ENCODE measurements around the gene OR7C2.
"Not testable (repeated sequence)": the region's sequence is repeated elsewhere in the genome, so short reads cannot be mapped to it uniquely, and the experiment has no call there.

Gene OR7C2

GRCh38 chr19:14940266-14940665 is 1.0 kb upstream of the OR7C2 start:
- no peak overlapping the region for H3K4me3 ChIP-seq (ENCODE audit: low read depth, low read length)
- TF ChIP-seq, protein P1, sequence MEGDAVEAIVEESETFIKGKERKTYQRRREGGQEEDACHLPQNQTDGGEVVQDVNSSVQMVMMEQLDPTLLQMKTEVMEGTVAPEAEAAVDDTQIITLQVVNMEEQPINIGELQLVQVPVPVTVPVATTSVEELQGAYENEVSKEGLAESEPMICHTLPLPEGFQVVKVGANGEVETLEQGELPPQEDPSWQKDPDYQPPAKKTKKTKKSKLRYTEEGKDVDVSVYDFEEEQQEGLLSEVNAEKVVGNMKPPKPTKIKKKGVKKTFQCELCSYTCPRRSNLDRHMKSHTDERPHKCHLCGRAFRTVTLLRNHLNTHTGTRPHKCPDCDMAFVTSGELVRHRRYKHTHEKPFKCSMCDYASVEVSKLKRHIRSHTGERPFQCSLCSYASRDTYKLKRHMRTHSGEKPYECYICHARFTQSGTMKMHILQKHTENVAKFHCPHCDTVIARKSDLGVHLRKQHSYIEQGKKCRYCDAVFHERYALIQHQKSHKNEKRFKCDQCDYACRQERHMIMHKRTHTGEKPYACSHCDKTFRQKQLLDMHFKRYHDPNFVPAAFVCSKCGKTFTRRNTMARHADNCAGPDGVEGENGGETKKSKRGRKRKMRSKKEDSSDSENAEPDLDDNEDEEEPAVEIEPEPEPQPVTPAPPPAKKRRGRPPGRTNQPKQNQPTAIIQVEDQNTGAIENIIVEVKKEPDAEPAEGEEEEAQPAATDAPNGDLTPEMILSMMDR (IDR thresholded peaks at IDR 0.05; ENCODE audit: insufficient read depth, low read length, missing control alignments) = no peak
- ChIA-PET CTCF (no interaction called here), POLR2A (no interaction called here)
- DNase-seq (ENCODE audit: low read depth, low spot score) = no peak

GRCh38 chr19:14943601-14944000 is 2.3 kb downstream of the OR7C2 start:
- no peak overlapping the region for H3K4me3 ChIP-seq (ENCODE audit: low read depth, low read length)
- TF ChIP-seq, protein P1 (IDR thresholded peaks at IDR 0.05; ENCODE audit: insufficient read depth, low read length, missing control alignments) = no peak
- ChIA-PET CTCF (no interaction called here), POLR2A (no interaction called here)
- DNase-seq (ENCODE audit: low read depth, low spot score) = no peak

- POLR2A ChIA-PET = no interaction called here
- no peak for DNase-seq (ENCODE audit: low read depth, low spot score)
- no peak overlapping the region for H3K4me3 ChIP-seq (ENCODE audit: low read depth, low read length)
- TF ChIP-seq, protein P1 (IDR thresholded peaks at IDR 0.05; ENCODE audit: insufficient read depth, low read length, missing control alignments) = no peak
- CTCF ChIA-PET = no interaction called here
These were observed 3.2 kb downstream of the OR7C2 start for GRCh38 chr19:14944456-14944855.

DNA sequence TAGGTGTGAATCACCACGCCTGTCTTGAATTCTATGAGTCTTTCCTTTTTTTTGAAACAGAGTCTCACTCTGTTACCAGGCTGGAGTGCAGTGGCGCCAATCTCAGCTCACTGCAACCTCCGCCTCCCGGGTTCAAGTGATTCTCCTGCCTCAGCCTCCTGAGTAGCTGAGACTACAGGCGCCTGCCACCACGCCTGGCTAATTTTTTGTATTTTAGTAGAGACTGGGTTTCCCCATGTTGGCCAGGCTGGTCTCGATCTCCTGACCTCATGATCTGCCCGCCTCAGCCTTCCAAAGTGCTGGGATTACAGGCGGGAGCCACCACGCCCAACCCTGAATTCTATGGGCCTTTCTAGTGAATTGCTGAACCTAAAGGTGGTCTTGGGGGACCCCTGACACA is 8.1 kb downstream of the OR7C2 start:
- POLR2A ChIA-PET; DNase-seq (ENCODE audit: low read depth, low spot score); CTCF ChIA-PET; H3K4me3 ChIP-seq (ENCODE audit: low read depth, low read length): not testable (repeated sequence)

DNA sequence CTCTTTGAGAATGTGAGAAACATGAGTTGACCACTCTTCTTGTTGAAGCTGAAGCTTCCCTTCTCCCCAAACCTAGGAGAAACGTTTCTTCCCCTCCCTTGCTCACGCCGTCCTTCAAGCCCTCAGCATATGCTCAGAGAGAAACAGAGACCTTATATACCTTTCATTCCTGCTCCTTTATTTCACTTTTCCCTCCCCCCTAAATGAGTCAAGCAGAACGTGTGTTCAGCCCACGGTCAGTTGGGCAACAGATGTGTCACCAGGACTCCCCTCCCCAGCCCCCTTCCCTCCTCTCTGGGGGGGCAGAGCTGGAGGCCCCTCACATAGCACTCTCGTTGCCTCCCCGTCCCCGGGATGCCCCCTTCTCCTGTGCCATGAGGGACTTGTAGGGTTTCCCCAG is 8.6 kb downstream of the OR7C2 start:
- no peak overlapping the region for H3K4me3 ChIP-seq (ENCODE audit: low read depth, low read length)
- DNase-seq (ENCODE audit: low read depth, low spot score) = no peak
- POLR2A ChIA-PET = no interaction called here
- CTCF ChIA-PET = no interaction called here
- TF ChIP-seq, protein P1 (IDR thresholded peaks at IDR 0.05; ENCODE audit: insufficient read depth, low read length, missing control alignments) = no peak

DNA sequence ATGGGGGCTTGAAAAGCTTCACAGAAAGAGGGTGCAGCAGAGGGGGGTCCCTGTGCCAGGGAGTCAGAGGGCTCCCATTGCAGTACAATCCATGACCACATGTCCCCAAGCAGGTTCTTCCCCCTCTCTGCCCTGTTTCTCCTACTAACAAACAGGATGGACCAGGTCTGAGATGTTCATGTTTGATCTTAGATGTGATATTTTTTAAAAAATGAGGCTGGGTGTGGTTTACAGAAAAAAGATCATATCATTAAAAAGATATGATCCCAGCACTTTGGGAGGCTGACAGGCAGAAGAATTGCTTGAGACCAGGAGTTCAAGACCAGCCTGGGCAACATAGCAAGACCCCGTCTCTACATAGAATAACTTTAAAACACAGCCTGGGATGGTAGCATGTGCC is 9.1 kb downstream of the OR7C2 start:
- no peak for DNase-seq (ENCODE audit: low read depth, low spot score)
- TF ChIP-seq, protein P1 (IDR thresholded peaks at IDR 0.05; ENCODE audit: insufficient read depth, low read length, missing control alignments) = no peak
- no peak overlapping the region for H3K4me3 ChIP-seq (ENCODE audit: low read depth, low read length)
- ChIA-PET POLR2A (no interaction called here), CTCF (no interaction called here)

- ChIA-PET POLR2A (no interaction called here), CTCF (no interaction called here)
- no peak overlapping the region for H3K4me3 ChIP-seq (ENCODE audit: low read depth, low read length)
- no peak for DNase-seq (ENCODE audit: low read depth, low spot score)
- TF ChIP-seq, protein P1 (IDR thresholded peaks at IDR 0.05; ENCODE audit: insufficient read depth, low read length, missing control alignments) = no peak
These were observed 11.5 kb downstream of the OR7C2 start for GRCh38 chr19:14952767-14953166.
